ENCODE measurements around the gene SLC39A7.

Gene SLC39A7

DNA sequence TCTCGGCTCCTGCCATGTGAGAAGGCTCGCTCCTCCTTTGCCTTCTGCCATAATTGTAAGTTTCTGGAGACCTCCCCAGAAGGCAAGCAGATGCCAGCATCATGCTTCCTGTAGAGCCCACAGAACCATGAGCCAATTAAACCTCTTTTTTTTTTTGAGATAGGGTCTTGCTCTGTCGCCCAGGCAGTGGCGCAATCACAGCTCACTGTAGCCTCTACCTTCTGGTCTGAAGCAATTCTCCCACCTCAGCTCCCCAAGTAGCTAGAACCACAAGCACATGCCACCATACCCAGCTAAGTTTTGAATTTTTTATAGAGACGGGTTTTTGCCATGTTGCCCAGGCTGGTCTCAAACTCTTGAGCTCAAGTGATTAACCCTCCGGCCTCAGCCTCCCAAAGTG lies 36.2 kb downstream of the SLC39A7 start:
- no peak for DNase-seq (ENCODE audit: low read depth in 2 of 2)

DNA sequence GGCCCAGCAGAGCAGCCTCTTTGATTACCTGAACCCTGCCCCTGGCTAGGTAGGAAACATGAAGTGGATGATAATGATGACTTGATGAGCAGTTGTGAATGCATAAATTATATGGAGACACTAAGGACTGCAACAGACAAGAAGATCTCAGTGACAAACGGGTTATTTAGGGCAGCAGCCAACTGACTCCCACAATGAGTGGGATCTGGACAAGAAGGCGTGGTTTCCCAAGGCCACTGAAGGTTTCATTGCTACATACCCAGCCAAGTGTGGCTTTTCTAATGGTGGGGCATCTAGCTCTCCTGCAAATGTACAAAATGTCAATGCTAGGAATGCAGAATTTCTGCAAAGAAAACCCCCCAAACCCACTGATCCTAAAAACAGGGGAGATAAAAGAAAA lies 37.1 kb downstream of the SLC39A7 start:
- DNase-seq (ENCODE audit: low read depth in 2 of 2) = no peak

DNA sequence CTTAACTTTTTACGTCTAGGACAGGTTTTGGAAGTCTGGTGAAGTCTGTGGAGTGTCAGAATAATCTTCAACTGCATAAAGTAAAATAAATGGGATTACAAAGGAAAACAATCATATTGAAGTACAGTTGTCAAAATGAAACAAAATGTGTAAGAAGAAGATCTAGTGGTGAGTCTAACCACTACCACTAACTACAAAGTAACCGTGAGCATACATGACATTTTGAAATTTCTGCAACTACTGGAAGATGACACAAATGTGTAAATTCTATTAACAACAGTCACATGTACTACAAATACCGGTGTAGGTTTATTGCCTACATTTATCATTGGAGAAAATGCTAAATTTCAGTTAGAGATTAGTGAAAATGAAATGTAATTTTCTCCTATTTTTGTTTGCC lies 41.3 kb downstream of the SLC39A7 start:
- DNase-seq (ENCODE audit: low read depth in 2 of 2) = no peak

DNA sequence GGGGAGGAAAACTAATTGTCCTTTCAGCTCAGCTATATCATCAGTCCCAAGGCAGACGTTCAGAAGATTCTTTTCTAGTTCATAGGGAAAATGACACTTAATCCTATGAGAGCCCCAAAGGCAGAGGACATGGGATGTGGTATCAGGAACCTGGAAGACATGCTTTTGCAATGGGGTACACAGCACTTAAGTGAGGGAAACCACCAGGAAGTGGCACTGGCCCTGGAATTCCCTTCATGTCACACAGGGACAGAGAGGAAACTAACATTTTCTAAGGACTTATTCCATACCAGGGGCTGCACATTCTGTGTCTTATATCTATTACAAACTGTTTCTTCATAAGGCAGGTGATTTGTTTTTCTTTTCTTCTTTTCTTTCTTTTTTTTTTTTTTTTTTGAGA lies 42.8 kb downstream of the SLC39A7 start:
- no peak for DNase-seq (ENCODE audit: low read depth in 2 of 2)

DNA sequence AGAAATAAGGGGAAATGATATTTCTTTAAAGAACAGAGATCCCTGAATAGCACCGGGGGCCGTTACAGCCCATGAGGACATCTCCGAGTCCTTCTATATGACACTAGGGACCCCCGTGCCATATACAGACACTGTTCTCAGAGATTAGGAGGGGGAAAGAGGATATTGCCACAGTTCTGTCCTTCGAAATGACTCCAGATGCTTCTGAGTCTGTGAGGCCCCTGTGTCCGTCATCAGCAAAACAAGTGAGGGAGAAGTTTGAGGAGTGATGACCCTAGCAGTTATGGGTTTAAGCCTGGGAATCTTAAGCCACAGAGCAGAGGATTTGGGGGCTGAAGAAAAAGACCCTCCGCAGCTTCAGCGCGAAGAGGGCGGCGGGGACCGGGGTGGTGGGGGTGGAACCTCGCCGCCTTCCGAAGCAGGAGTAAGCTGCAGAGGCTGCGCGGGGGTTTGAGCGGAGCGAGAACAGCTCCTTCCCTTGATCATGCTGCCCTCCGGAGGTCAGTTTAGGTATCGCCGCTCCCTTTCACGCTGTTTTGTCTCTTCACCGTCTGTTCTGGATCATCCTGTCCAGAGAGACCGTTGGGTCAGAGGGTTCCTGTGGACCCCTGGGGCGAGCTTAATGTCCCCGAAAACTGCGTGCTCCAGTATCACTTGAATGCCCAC lies 47.4 kb downstream of the SLC39A7 start:
- peak; percentile 78 to 88 for DNase-seq (ENCODE audit: low read depth in 2 of 2)

DNA sequence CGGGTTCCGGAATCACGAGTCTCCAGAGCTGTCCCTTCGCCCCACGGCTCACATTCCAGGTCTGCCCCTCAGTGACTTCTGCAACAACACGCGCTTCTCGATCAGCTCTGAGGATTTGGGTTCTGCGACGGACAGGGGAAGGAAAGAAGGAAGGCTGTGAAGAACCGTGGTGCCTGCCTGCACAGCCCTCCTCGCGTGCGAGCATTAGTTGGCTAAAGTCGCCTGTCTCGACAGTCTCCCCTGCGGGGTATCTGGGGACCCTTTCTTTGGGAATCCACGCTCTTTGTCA lies 47.9 kb downstream of the SLC39A7 start:
- DNase-seq (ENCODE audit: low read depth in 2 of 2) = peak; percentile 9 to 13

DNA sequence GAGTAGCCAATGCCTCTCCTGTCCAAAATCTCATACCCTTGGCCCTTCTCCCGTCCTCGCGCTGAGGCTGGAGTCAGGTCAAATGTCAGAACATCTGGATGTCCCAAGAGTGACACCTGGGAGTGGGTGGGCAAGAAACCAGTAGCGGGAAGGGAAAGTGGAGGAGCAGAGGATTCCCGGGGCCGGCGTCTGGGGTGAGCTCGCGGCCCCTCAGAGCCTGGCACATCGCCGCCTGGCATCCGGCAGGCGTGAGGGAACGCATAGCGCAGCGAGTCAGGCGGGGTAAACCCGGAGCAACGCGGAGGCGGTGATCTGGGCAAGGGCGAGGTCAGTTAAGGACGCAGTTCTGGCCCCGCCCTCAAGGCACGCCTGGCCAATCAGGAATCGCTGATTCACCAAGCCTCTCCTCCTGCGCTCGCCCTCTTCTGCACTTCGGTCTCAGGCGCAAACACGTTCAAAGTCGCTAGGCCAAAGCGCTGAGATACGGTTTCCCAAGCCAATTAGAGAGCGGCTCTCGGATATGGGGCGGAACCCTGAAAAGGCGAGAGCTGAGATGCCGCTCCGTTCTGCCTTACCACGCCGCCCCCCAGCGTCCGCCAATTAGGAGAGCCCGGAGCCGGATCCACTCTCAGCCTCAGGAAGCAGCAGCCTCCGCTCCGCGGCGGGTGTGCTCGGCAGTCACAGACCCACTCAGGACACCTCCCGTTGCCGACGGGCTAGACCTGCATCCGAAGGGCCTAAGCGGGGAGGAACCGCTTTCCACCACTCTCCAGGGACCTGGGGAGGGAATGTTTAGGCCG lies 48.5 kb downstream of the SLC39A7 start:
- peak; percentile 94 to 97 for DNase-seq (ENCODE audit: low read depth in 2 of 2)

DNA sequence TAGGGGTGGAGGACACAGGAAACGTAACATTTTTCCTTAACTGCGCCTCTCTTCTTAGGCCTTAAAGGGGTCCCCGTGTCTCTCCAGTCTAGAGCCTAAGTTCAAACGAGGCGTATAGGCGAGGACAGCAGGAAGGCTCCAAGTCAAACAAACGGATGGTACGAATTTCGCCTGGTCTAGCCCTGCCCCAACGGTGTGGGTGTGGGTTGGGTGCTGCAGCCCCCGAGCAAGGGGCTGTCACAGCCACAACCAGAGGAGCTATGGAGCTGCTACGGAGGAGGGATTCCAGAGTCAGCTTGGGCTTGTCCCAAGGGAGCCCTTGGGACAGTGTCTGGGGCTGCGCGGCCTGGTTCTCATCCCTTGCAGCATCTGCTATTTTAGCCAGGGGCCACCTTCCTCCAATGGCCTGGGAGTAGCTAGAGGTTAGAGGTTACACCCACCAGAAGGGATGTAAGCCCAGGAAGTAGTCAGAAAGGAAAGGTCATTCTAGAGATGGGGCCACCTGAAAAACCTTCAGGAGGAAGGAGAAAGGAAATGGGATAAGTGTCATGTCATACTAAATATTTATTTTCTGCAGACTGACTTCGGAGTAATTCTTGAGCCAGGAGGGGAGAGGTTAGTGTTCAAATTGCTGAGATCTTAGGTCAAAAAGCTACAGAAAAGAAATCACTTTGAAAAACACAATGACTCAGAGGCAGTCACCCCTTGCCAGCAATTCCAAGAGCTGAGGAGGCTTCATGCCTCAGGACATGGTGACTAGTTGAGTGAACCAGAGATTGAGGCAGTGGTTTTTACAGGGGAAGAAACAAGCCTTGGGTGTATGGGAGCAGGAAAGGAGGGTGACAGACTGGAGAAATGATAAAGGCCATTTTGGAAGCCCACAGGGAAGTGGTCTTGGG lies 49.3 kb downstream of the SLC39A7 start:
- no peak for DNase-seq (ENCODE audit: low read depth in 2 of 2)

DNA sequence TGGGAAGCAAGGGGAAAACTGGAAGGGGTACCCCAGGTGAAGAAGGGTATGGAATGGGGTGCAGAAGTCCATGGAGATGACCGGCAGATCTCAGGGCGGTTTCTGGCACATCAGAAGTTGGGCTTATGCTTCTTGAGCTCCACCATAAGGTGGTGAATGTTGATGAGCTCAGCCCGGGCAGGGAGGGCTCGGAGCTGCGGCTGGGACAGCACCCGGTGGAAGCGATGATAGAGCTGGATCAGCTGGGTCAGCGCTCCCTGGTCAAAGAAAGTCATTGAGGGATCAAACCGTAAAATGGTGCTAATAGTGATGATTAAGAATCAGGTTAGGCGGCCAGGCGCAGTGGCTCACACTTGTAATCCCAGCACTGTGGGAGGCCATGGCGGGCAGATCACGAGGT lies 50.1 kb downstream of the SLC39A7 start:
- DNase-seq (ENCODE audit: low read depth in 2 of 2) = no peak

DNA sequence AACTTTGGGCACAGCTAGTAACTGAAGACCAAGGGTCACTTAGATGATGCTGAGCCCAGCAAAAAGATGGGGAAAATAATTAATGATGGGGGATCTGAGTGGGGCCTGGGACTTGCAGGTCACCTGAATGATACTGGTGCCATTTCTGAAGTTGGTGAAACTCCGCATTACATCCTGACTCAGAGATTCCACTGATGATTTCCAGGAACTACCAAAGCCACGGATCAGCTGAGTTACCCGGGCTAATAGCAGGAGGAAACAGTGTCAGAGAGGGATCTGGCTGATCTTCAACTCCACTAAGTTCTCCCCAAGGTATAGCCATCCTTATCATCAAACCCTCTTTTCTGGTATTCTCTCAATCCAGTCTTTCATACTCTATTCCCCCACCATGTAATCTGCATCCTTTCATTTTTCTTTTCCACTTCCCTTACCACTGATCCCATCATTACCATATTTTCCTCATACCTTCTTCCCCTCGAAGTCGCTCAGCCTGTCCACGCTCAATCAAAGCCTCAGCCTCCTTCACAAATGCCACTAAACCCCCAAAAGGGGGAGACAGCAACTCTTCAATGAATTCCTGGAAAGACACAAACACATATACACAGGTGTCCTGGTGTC lies 50.8 kb downstream of the SLC39A7 start:
- DNase-seq (ENCODE audit: low read depth in 2 of 2) = no peak

DNA sequence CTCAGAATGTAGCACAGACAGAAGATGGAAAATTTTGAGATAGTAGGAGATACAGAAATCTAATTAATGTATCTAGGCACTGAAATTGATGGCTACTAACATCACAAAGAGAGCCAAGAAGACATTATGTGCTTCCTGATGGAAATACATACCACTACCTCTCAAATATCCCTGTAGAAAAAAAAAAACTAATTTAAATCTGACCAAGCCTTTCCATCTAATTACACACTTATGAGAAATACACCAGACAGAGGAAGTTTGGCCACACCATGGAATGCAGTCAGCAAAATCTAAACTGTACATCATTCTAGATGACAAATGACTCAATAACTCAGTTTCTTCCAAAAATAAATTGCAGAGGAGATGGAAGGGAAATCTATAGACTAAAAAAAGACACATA lies 52.1 kb downstream of the SLC39A7 start:
- no peak for DNase-seq (ENCODE audit: low read depth in 2 of 2)
